ENCODE measurements around the gene SIN3A.

Gene SIN3A

DNA sequence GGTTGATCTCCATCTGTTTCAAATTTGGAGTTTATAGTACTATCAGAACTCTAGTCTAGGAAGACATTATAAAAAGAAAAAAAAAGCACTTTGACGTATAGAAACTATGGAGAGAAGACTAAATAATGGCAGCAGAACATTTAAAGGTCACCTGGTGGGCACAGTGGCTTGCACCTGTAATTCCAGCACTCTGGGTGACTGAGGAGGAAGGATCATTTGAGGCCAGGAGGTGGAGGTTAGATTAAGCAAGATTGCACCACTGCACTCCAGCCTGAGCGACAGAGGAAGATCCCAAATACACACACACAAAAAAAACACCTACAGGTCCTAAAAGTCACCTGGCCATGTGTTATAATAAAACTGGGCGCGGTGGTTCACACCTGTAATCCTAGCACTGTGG, 13.8 kb downstream of the SIN3A start:
- no peaks in the 10 kb centered on the region for H3K27me3 ChIP-seq
- no peak overlapping the region for H3K27ac ChIP-seq
- H3K4me2 ChIP-seq, result no peak overlapping the region
- peaks cover 54 to 99% (median 89%) of the 10 kb centered on the region in 11 experiments for H3K36me3 ChIP-seq
- TF ChIP-seq Cebpa-rat (IDR thresholded peaks at IDR 0.05), result no peak
- no peak overlapping the region for H3K9ac ChIP-seq
- H3K4me1 ChIP-seq, result peaks cover 0 to 7% (median 0%) of the 10 kb centered on the region in 10 experiments; a peak in 2 of 20 replicates
- no peak overlapping the region for H3K4me3 ChIP-seq
- H3K9me3 ChIP-seq (replicated peaks in 1 of 11), result no peaks in the 10 kb centered on the region
- H4K20me1 ChIP-seq, result peaks cover 87 to 100% (median 98%) of the 10 kb centered on the region in 11 experiments

GRCh38 chr15:75436881-75437280, 14.6 kb downstream of the SIN3A start:
- no peaks in the 10 kb centered on the region for H3K9me3 ChIP-seq (replicated peaks in 1 of 11)
- no peak for TF ChIP-seq Cebpa-rat (IDR thresholded peaks at IDR 0.05)
- no peaks in the 10 kb centered on the region for H3K27me3 ChIP-seq
- peaks cover 87 to 100% (median 100%) of the 10 kb centered on the region in 11 experiments for H4K20me1 ChIP-seq
- H3K36me3 ChIP-seq, result peaks cover 48 to 99% (median 83%) of the 10 kb centered on the region in 11 experiments
- no peak overlapping the region for H3K27ac ChIP-seq
- H3K9ac ChIP-seq, result no peak overlapping the region
- no peak overlapping the region for H3K4me2 ChIP-seq
- H3K4me1 ChIP-seq, result peaks cover 0 to 7% (median 0%) of the 10 kb centered on the region in 10 experiments; a peak in 2 of 20 replicates
- H3K4me3 ChIP-seq, result no peak overlapping the region

DNA sequence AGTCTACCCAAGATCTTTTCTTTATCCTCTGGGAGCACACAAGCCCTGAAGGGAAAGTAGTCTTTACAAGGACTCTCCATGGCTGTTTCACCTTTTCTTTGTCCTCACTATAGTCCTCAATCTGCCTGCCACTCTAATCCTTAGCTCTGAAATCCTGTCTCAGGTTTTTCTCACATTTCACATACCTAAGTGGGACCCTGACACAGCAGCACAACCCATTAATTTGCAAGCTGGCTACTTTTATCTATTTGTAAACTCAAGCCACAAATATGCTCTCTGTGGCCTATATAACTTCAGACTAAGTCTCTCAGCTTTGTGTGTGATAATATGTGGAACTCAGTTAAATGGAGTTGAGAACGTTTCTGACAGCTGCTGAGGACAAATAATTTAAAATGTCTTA, 19.8 kb downstream of the SIN3A start:
- no peaks in the 10 kb centered on the region for H3K9me3 ChIP-seq (replicated peaks in 1 of 11)
- H3K36me3 ChIP-seq, result peaks cover 60 to 98% (median 79%) of the 10 kb centered on the region in 11 experiments
- H3K4me1 ChIP-seq, result peaks cover 0 to 11% (median 0%) of the 10 kb centered on the region in 10 experiments; a peak in 3 of 20 replicates
- no peak overlapping the region for H3K9ac ChIP-seq
- H3K27me3 ChIP-seq, result no peaks in the 10 kb centered on the region
- peaks cover 78 to 100% (median 96%) of the 10 kb centered on the region in 11 experiments; a peak in 21 of 22 replicates for H4K20me1 ChIP-seq
- no peak overlapping the region for H3K4me2 ChIP-seq
- no peak overlapping the region for H3K27ac ChIP-seq
- no peak for TF ChIP-seq Cebpa-rat (IDR thresholded peaks at IDR 0.05)
- H3K4me3 ChIP-seq, result no peak overlapping the region

DNA sequence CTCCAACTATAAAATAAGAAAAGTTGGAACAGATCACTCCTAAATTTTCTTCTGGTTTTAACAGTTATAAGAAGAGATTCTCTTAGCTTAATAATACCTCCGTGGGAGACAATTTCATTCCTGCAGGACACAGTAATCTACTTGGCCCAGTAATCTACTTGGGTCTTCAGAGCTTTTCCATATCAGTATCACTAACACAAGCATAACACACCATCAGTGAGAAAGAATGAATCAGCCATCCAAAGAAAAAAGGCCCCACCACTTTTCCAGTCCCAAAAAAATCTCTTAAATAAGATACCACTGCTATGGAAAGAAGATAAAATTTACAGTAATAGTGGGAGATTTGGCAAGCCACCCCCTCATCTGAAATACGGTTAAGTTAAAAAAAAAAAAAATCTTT, 20.2 kb downstream of the SIN3A start:
- Histone ChIP-seq H3K36me3 (peaks cover 61 to 98% (median 79%) of the 10 kb centered on the region in 11 experiments), H3K9me3 (replicated peaks in 1 of 11) (no peaks in the 10 kb centered on the region), H4K20me1 (peaks cover 78 to 100% (median 96%) of the 10 kb centered on the region in 11 experiments; a peak in 20 of 22 replicates), H3K9ac (no peak overlapping the region), H3K4me1 (peaks cover 0 to 11% (median 0%) of the 10 kb centered on the region in 10 experiments; a peak in 4 of 20 replicates), H3K27me3 (no peaks in the 10 kb centered on the region), H3K4me3 (no peak overlapping the region), H3K4me2 (no peak overlapping the region; a peak in 1 of 22 replicates), H3K27ac (no peak overlapping the region)
- no peak for TF ChIP-seq Cebpa-rat (IDR thresholded peaks at IDR 0.05)

DNA sequence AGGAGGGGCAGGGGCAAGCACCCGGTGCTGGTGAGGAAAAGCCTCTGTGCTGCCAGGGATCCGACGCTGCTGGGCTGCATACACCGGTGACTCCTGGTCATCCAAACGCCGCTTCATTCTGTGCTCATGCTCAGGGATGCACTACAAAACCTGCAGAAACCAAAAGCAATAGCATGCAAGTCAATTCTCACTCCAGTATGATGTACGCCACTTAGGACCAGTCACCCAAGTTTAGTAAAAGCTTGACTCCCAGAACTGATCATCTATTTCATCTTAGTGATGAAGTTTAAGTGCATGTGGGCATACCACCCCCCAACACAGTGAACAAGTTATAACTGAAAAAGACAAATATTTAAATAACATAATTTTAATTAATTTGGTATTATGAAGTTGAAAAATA, 21.2 kb downstream of the SIN3A start:
- no peak overlapping the region for H3K9ac ChIP-seq
- H3K4me1 ChIP-seq, result peaks cover 0 to 11% (median 0%) of the 10 kb centered on the region in 10 experiments; a peak in 4 of 20 replicates
- H3K27ac ChIP-seq, result no peak overlapping the region
- no peak overlapping the region for H3K4me2 ChIP-seq
- TF ChIP-seq Cebpa-rat (IDR thresholded peaks at IDR 0.05), result no peak
- no peak overlapping the region for H3K4me3 ChIP-seq
- H4K20me1 ChIP-seq, result peaks cover 78 to 99% (median 95%) of the 10 kb centered on the region in 11 experiments; a peak in 20 of 22 replicates
- H3K27me3 ChIP-seq, result no peaks in the 10 kb centered on the region
- H3K9me3 ChIP-seq (replicated peaks in 1 of 11), result no peaks in the 10 kb centered on the region
- H3K36me3 ChIP-seq, result peaks cover 61 to 98% (median 79%) of the 10 kb centered on the region in 11 experiments

DNA sequence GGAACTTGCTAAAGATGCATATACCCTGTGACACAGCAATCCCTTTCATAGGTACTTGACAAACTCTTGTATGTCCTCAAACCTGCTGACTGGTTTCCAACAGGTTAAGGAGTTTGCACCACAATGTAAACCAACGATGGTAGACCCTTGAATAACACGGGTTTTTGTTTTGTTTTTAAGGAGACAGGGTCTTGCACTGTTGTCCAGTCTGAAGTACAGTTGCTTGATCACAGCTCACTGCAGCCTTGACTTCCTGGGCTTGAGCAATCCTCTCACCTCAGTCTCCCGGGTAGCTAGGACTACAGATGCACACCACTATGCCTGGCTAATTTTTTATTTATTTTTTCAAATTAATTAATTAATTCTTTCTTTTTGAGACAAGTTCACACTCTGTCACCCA, 23.3 kb downstream of the SIN3A start:
- Histone ChIP-seq H3K9ac (no peak overlapping the region), H3K4me1 (peaks cover 0 to 11% (median 0%) of the 10 kb centered on the region in 10 experiments; a peak in 4 of 20 replicates), H3K36me3 (peaks cover 67 to 98% (median 80%) of the 10 kb centered on the region in 11 experiments), H3K4me2 (no peak overlapping the region), H4K20me1 (peaks cover 66 to 99% (median 94%) of the 10 kb centered on the region in 11 experiments; a peak in 20 of 22 replicates), H3K27me3 (no peaks in the 10 kb centered on the region), H3K4me3 (no peak overlapping the region), H3K9me3 (replicated peaks in 1 of 11) (no peaks in the 10 kb centered on the region), H3K27ac (no peak overlapping the region)
- TF ChIP-seq Cebpa-rat (IDR thresholded peaks at IDR 0.05), result no peak

DNA sequence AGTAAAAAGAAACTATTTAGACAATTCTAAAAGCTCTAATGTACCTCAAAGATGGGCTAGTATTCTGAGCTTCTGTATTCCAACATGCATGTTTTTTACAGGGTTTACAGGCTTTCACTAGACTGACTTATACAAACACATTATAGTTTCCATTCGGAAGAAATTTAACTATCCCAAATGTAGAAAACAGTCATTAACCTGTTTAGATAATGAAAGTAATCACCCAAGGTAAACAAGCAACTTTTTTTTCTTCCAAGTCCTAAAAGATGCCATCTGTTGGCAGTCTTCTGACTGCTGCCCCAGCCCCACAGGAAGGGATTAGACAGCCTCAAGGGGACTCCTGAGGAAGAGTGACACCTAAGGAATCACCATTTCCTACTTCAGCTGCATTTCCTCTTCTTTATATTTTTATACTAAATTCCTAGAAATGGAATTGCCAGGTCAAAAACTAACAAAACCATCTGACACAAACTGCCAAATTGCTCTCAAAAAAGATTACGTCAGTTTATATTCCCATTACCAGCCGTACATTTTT, 25.5 kb downstream of the SIN3A start:
- Histone ChIP-seq H3K27me3 (no peaks in the 10 kb centered on the region), H3K27ac (no peak overlapping the region), H4K20me1 (peaks cover 59 to 98% (median 86%) of the 10 kb centered on the region in 11 experiments; a peak in 20 of 22 replicates), H3K9me3 (replicated peaks in 1 of 11) (no peaks in the 10 kb centered on the region), H3K4me2 (no peak overlapping the region), H3K36me3 (peaks cover 88 to 100% (median 96%) of the 10 kb centered on the region in 11 experiments), H3K9ac (peak overlapping the region in 1 of 11 experiments; percentile 16; a peak in 1 of 22 replicates), H3K4me3 (no peak overlapping the region), H3K4me1 (peaks cover 0 to 8% (median 0%) of the 10 kb centered on the region in 10 experiments; a peak in 3 of 20 replicates)
- TF ChIP-seq Cebpa-rat (IDR thresholded peaks at IDR 0.05), result no peak

GRCh38 chr15:75422554-75422953, 28.9 kb downstream of the SIN3A start:
- peaks cover 40 to 81% (median 58%) of the 10 kb centered on the region in 11 experiments; a peak in 20 of 22 replicates for H4K20me1 ChIP-seq
- H3K4me1 ChIP-seq, result peaks cover 0 to 8% (median 0%) of the 10 kb centered on the region in 10 experiments; a peak in 1 of 20 replicates
- TF ChIP-seq Cebpa-rat (IDR thresholded peaks at IDR 0.05), result no peak
- no peaks in the 10 kb centered on the region for H3K27me3 ChIP-seq
- H3K36me3 ChIP-seq, result peaks cover 94 to 100% (median 99%) of the 10 kb centered on the region in 11 experiments
- no peak overlapping the region for H3K27ac ChIP-seq
- no peaks in the 10 kb centered on the region for H3K9me3 ChIP-seq (replicated peaks in 1 of 11)
- no peak overlapping the region for H3K4me3 ChIP-seq
- no peak overlapping the region for H3K9ac ChIP-seq
- H3K4me2 ChIP-seq, result no peak overlapping the region

- no peak overlapping the region for H3K27ac ChIP-seq
- H3K4me1 ChIP-seq, result peaks cover 0 to 18% (median 0%) of the 10 kb centered on the region in 10 experiments; a peak in 3 of 20 replicates
- H3K36me3 ChIP-seq, result peaks cover 84 to 100% (median 97%) of the 10 kb centered on the region in 11 experiments
- H3K4me2 ChIP-seq, result no peak overlapping the region
- H3K9me3 ChIP-seq (replicated peaks in 1 of 11), result no peaks in the 10 kb centered on the region
- TF ChIP-seq Cebpa-rat (IDR thresholded peaks at IDR 0.05), result no peak
- H3K27me3 ChIP-seq, result no peaks in the 10 kb centered on the region
- H3K9ac ChIP-seq, result no peak overlapping the region
- H4K20me1 ChIP-seq, result peaks cover 26 to 63% (median 43%) of the 10 kb centered on the region in 11 experiments; a peak in 20 of 22 replicates
- no peak overlapping the region for H3K4me3 ChIP-seq
These were observed 30.8 kb downstream of the SIN3A start for GRCh38 chr15:75420698-75421097.
